Muscle layer of colon (tissue), 2 donors: ENCODE measurements around the gene KIF1A.

Source experiments
- H3K27ac ChIP-seq: one replicate; pipeline ENCODE4 v1.7.0; 2013; ENCODE audit warnings: low read depth, mild to moderate bottlenecking, low read length, moderate library complexity
- H3K27me3 ChIP-seq, 2 donors: one replicate each; pipeline ENCODE4 v1.7.0; 2013; ENCODE audit warnings: low read length in 2 of 2, mild to moderate bottlenecking in 2 of 2; ENCODE audit not compliant: insufficient read depth in 2 of 2, control insufficient read depth in 1 of 2
- H3K36me3 ChIP-seq: one replicate; pipeline ENCODE4 v1.7.0; 2013; ENCODE audit warnings: mild to moderate bottlenecking, low read length; ENCODE audit not compliant: insufficient read depth
- H3K4me1 ChIP-seq: one replicate; pipeline ENCODE4 v1.7.0; 2013; ENCODE audit warnings: mild to moderate bottlenecking, low read length; ENCODE audit not compliant: insufficient read depth
- H3K4me3 ChIP-seq, 2 donors: one replicate each; pipeline ENCODE4 v1.7.0; 2013; ENCODE audit warnings: low read length in 2 of 2, low read depth in 1 of 2, mild to moderate bottlenecking in 1 of 2, moderate library complexity in 1 of 2
- H3K9ac ChIP-seq: one replicate; pipeline ENCODE4 v1.7.0; 2013; ENCODE audit warnings: low read length
- H3K9me3 ChIP-seq: one replicate; pipeline ENCODE4 v1.7.0; 2013; ENCODE audit warnings: mild to moderate bottlenecking, low read length
- donor health status: abdominal sarcoma.
- donor health status: Adenocarcinoma of cecum.

The KIF1A gene

GRCh38 chr2:240814946-240815760 is 4.9 kb downstream of the KIF1A start:
- Histone ChIP-seq H3K36me3 (no peaks in the 10 kb centered on the region), H3K4me3 (no peak overlapping the region), H3K9ac (no peak overlapping the region), H3K27me3 (peaks cover 0 to 21% of the 10 kb centered on the region in 2 donors), H3K4me1 (no peaks in the 10 kb centered on the region), H3K9me3 (no peaks in the 10 kb centered on the region), H3K27ac (no peak overlapping the region)

- no peak overlapping the region for H3K4me3 ChIP-seq
- H3K27ac ChIP-seq: no peak overlapping the region
- H3K9ac ChIP-seq: no peak overlapping the region
- H3K27me3 ChIP-seq: peaks cover 0 to 16% of the 10 kb centered on the region in 2 donors
- H3K36me3 ChIP-seq: no peaks in the 10 kb centered on the region
- H3K9me3 ChIP-seq: no peaks in the 10 kb centered on the region
- no peaks in the 10 kb centered on the region for H3K4me1 ChIP-seq
Measured at GRCh38 chr2:240814280-240814679, 5.7 kb downstream of the KIF1A start.

GRCh38 chr2:240813231-240813921 is 6.6 kb downstream of the KIF1A start:
- H3K4me1 ChIP-seq: no peaks in the 10 kb centered on the region
- no peak overlapping the region for H3K27ac ChIP-seq
- no peaks in the 10 kb centered on the region for H3K9me3 ChIP-seq
- no peak overlapping the region for H3K9ac ChIP-seq
- peaks cover 0 to 7% of the 10 kb centered on the region in 2 donors for H3K27me3 ChIP-seq
- no peak overlapping the region for H3K4me3 ChIP-seq
- no peaks in the 10 kb centered on the region for H3K36me3 ChIP-seq

GRCh38 chr2:240812721-240813120 is 7.3 kb downstream of the KIF1A start:
- Histone ChIP-seq H3K27ac (no peak overlapping the region), H3K27me3 (peaks cover 0 to under 1% of the 10 kb centered on the region in 2 donors), H3K4me1 (no peaks in the 10 kb centered on the region), H3K36me3 (no peaks in the 10 kb centered on the region), H3K4me3 (no peak overlapping the region), H3K9me3 (no peaks in the 10 kb centered on the region), H3K9ac (no peak overlapping the region)

- Histone ChIP-seq H3K27me3 (no peaks in the 10 kb centered on the region), H3K36me3 (no peaks in the 10 kb centered on the region), H3K9me3 (no peaks in the 10 kb centered on the region), H3K9ac (no peak overlapping the region), H3K4me3 (no peak overlapping the region), H3K27ac (no peak overlapping the region), H3K4me1 (no peaks in the 10 kb centered on the region)
Measured at GRCh38 chr2:240812301-240812680, 7.7 kb downstream of the KIF1A start.

GRCh38 chr2:240811346-240812300 is 8.4 kb downstream of the KIF1A start:
- Histone ChIP-seq H3K27me3 (no peaks in the 10 kb centered on the region), H3K9ac (no peak overlapping the region), H3K4me3 (no peak overlapping the region), H3K9me3 (no peaks in the 10 kb centered on the region), H3K4me1 (no peaks in the 10 kb centered on the region), H3K36me3 (no peaks in the 10 kb centered on the region), H3K27ac (no peak overlapping the region)

- Histone ChIP-seq H3K9me3 (no peaks in the 10 kb centered on the region), H3K27me3 (no peaks in the 10 kb centered on the region), H3K9ac (no peak overlapping the region), H3K4me1 (no peaks in the 10 kb centered on the region), H3K27ac (no peak overlapping the region), H3K4me3 (no peak overlapping the region), H3K36me3 (no peaks in the 10 kb centered on the region)
Measured at GRCh38 chr2:240810621-240811020, 9.4 kb downstream of the KIF1A start.

- H3K9me3 ChIP-seq: no peaks in the 10 kb centered on the region
- H3K4me3 ChIP-seq: no peak overlapping the region
- no peak overlapping the region for H3K9ac ChIP-seq
- no peak overlapping the region for H3K27ac ChIP-seq
- H3K36me3 ChIP-seq: no peaks in the 10 kb centered on the region
- no peaks in the 10 kb centered on the region for H3K4me1 ChIP-seq
- H3K27me3 ChIP-seq: no peaks in the 10 kb centered on the region
Measured at GRCh38 chr2:240810199-240810598, 9.8 kb downstream of the KIF1A start.

- Histone ChIP-seq H3K27me3 (no peaks in the 10 kb centered on the region), H3K9me3 (no peaks in the 10 kb centered on the region), H3K4me1 (no peaks in the 10 kb centered on the region), H3K27ac (no peak overlapping the region), H3K36me3 (no peaks in the 10 kb centered on the region), H3K9ac (no peak overlapping the region), H3K4me3 (no peak overlapping the region)
Measured at GRCh38 chr2:240809276-240809675, 10.7 kb downstream of the KIF1A start.

- Histone ChIP-seq H3K9ac (no peak overlapping the region), H3K27ac (no peak overlapping the region), H3K27me3 (no peaks in the 10 kb centered on the region), H3K4me1 (no peaks in the 10 kb centered on the region), H3K9me3 (peaks cover 2% of the 10 kb centered on the region), H3K36me3 (no peaks in the 10 kb centered on the region), H3K4me3 (no peak overlapping the region)
Measured at GRCh38 chr2:240806459-240806858, 13.6 kb downstream of the KIF1A start.

- no peak overlapping the region for H3K4me3 ChIP-seq
- no peak overlapping the region for H3K9ac ChIP-seq
- H3K27ac ChIP-seq: no peak overlapping the region
- H3K4me1 ChIP-seq: no peaks in the 10 kb centered on the region
- H3K9me3 ChIP-seq: peaks cover 3% of the 10 kb centered on the region
- no peaks in the 10 kb centered on the region for H3K27me3 ChIP-seq
- no peaks in the 10 kb centered on the region for H3K36me3 ChIP-seq
Measured at GRCh38 chr2:240806006-240806405, 14.0 kb downstream of the KIF1A start.
